HG03558 (cell line): Measurements from ENCODE around the gene ST6GAL2.

Experiments
- ATAC-seq: cut with Tn5 transposase; IDR thresholded peaks from one replicate; pipeline ENCODE4 v1.9.1; 2021; ENCODE audit warnings: moderate number of reproducible peaks; ENCODE audit not compliant: unreplicated experiment; ENCODE audit errors: extremely low read depth

ST6GAL2 gene

DNA sequence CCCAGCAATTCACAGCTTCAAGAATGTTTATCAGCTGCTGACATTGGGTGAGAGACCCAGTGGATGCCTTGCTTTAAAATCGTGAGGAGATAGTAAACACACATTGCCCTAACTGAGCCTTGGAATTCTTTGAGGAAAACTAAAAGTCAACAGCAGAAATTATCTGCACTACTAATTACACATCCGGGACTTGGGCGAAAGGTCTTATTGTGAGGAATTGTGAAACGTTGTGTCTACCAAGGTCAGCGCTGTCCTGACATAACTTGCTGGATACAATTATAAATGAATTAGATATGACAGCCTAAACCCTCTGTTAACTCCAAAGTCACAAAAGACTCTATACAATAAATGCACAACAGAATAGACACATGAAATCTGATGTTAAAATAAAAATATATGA lies 121.4 kb downstream of the ST6GAL2 start:
- no peak for ATAC-seq

DNA sequence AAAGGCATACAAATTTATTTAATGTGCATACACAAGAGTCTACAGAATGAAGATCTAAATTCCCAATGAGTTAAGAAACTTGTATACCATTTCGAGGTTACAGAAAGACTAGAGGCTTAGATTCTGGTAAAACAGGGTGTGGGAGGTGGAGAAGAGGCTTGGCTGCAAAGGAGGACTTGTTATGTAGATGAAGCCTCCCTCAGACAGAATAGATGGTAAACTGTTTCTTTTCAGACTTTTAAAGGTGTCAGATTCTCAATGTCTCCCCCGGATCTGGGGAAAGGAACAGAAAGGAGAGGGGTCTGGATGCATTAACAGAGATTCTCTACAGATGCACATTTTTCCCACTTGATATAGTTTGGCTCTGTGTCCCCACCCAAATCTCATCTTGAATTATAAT lies 126.0 kb downstream of the ST6GAL2 start:
- no peak for ATAC-seq

GRCh38 chr2:106758901-106759497 lies 127.0 kb downstream of the ST6GAL2 start:
- no peak for ATAC-seq
